K562 (cell line): ENCODE results near the gene WBP2NL. TPM values are rescaled to one million over a fixed set of nuclear protein-coding genes. Genes with fewer than 3 reads are reported as not detected.

ENCODE experiments used
- ATAC-seq: fragments of 200-7000 bp; cut with Tn5 transposase; 3 replicates; pipeline ENCODE4 v1.9.1; 2020; ENCODE audit warnings: moderate library complexity
- BruUV-seq: library from RNA; stranded (reverse); fragments of 400-500 nt; replicated peaks from 2 replicates; lab custom pipeline; 2021; lab: Mats Ljungman, UMichigan
- CTCF ChIA-PET: fragments of 300-600 bp; formaldehyde crosslinking; extraction: SDS; loops from one replicate; lab custom pipeline; 2021; ENCODE audit warnings: low intra/inter-chr PET ratio; lab: Yijun Ruan, JAX
- POLR2A ChIA-PET: fragments of 300-600, 350-650 bp; sonication (Branson Sonifier 250); formaldehyde crosslinking; extraction: SDS; loops from one replicate; lab custom pipeline; 2021; ENCODE audit warnings: antibody characterized with exemption, inconsistent platforms; lab: Yijun Ruan, JAX
- DNase-seq, 4 experiments: peaks; one replicate each; pipeline versions ENCODE4 v3.0.0 to v3.0.0-alpha.2; 2011 to 2018; ENCODE audit warnings: low spot score in 3 of 4, mixed read lengths in 3 of 4; ENCODE audit errors: extremely low read depth in 1 of 4
- FAIRE-seq: peaks from 2 replicates; lab custom pipeline; 2011; peaks lifted over from hg19 to GRCh38; lab: Jason Lieb, UNC
- H2AFZ ChIP-seq: 2 replicates; pipeline ENCODE4 v1.6.0; 2011; ENCODE audit warnings: low read depth, low read length, control low read depth, inconsistent platforms
- H3K27ac ChIP-seq: fragments of 200-600 bp; 3 replicates; pipeline ENCODE4 v1.8.0; 2011; ENCODE audit warnings: low read depth, mild to moderate bottlenecking, control low read depth, inconsistent platforms, low read length, moderate library complexity, mixed read lengths; ENCODE audit errors: extremely low read depth
- H3K27me3 ChIP-seq, 2 experiments: fragments of 300-600 bp in 1 of 2; 2 replicates in 1 of 2; 3 replicates in 1 of 2; pipeline versions ENCODE4 v1.6.0 to v1.8.0; 2011; ENCODE audit warnings: inconsistent platforms in 2 of 2, low read length in 2 of 2, mild to moderate bottlenecking in 1 of 2, mixed read lengths in 1 of 2, moderate library complexity in 1 of 2; ENCODE audit not compliant: control insufficient read depth in 2 of 2, insufficient read depth in 2 of 2
- H3K36me3 ChIP-seq: fragments of 300-600 bp; 3 replicates; pipeline ENCODE4 v1.8.0; 2011; ENCODE audit warnings: mild to moderate bottlenecking, low read length, inconsistent platforms; ENCODE audit not compliant: control insufficient read depth, insufficient read depth
- H3K4me1 ChIP-seq, 2 experiments: fragments of 200-600 bp in 1 of 2; replicated peaks in 1 of 2; 2 replicates in 1 of 2; 3 replicates in 1 of 2; pipeline versions ENCODE4 v1.5.1 to v1.8.0; 2011; ENCODE audit warnings: inconsistent platforms in 2 of 2, low read length in 2 of 2, mild to moderate bottlenecking in 1 of 2, mixed read lengths in 1 of 2, moderate library complexity in 1 of 2; ENCODE audit not compliant: control insufficient read depth in 2 of 2, insufficient read depth in 2 of 2
- H3K4me2 ChIP-seq: 2 replicates; pipeline ENCODE4 v1.6.1; 2011; ENCODE audit warnings: low read length, control low read depth, inconsistent platforms, mixed read lengths; ENCODE audit not compliant: insufficient read depth
- H3K4me3 ChIP-seq: fragments of 200-600 bp; sonication (generic), shearing (Covaris generic); 2 replicates; pipeline ENCODE4 v1.5.1; 2016; ENCODE audit warnings: control low read depth, inconsistent platforms
- H3K79me2 ChIP-seq: fragments of 200-600 bp; 3 replicates; pipeline ENCODE4 v1.8.0; 2011; ENCODE audit warnings: low read length, inconsistent platforms; ENCODE audit not compliant: control insufficient read depth, insufficient read depth
- H3K9ac ChIP-seq, 2 experiments: 2 replicates each; pipeline versions ENCODE4 v1.6.0 to v1.6.1; 2011; ENCODE audit warnings: low read depth in 2 of 2, low read length in 2 of 2, control low read depth in 1 of 2, inconsistent platforms in 1 of 2, mild to moderate bottlenecking in 1 of 2, mixed read lengths in 1 of 2; ENCODE audit not compliant: insufficient read depth in 1 of 2
- H3K9me1 ChIP-seq: one replicate; pipeline ENCODE4 v1.6.0; 2011; ENCODE audit warnings: inconsistent platforms, mild to moderate bottlenecking, low read length, moderate library complexity; ENCODE audit not compliant: control insufficient read depth, insufficient read depth
- H3K9me3 ChIP-seq: replicated peaks from 2 replicates; pipeline ENCODE4 v1.5.1; 2011; ENCODE audit warnings: low read depth, low read length, inconsistent platforms; ENCODE audit not compliant: control insufficient read depth, insufficient read depth
- H4K20me1 ChIP-seq: replicated peaks from 2 replicates; pipeline ENCODE4 v1.6.1; 2011; ENCODE audit warnings: low read length, inconsistent platforms, mixed read lengths; ENCODE audit not compliant: control insufficient read depth, insufficient read depth
- BHLHE40 ChIP-seq: IDR thresholded peaks from 2 replicates; pipeline ENCODE4 v1.6.1; 2011; ENCODE audit warnings: low read length, improper control_type of control experiment
- CTCF ChIP-seq, 3 experiments: IDR thresholded peaks in 2 of 3; conservative IDR thresholded peaks in 1 of 3; 2 replicates each; pipeline ENCODE4 v1.5.1; 2011 to 2012; ENCODE audit warnings: low read length in 3 of 3, mild to moderate bottlenecking in 3 of 3, control low read depth in 2 of 3, improper control_type of control experiment in 1 of 3, inconsistent platforms in 1 of 3, low read depth in 1 of 3, mixed read lengths in 1 of 3, moderate library complexity in 1 of 3; ENCODE audit not compliant: insufficient read depth in 2 of 3
- EZH2 ChIP-seq: IDR thresholded peaks from 2 replicates; pipeline ENCODE4 v1.6.1; 2012; ENCODE audit warnings: low read depth, mild to moderate bottlenecking, inconsistent platforms, low read length, borderline replicate concordance
- FOXK2 ChIP-seq, 2 experiments: fragments of 450-650 bp; IDR thresholded peaks in 1 of 2; conservative IDR thresholded peaks in 1 of 2; 2 replicates each; pipeline ENCODE4 v1.6.1; 2016; ENCODE audit warnings: low read depth in 2 of 2, mild to moderate bottlenecking in 1 of 2
- KLF13 ChIP-seq: fragments of 450-650 bp; IDR thresholded peaks from 2 replicates; pipeline ENCODE4 v1.6.1; 2016; ENCODE audit warnings: missing genetic modification characterization, low read depth, mild to moderate bottlenecking, missing compliant biosample characterization, moderate library complexity, borderline replicate concordance
- NFE2L1 ChIP-seq: fragments of 450-650 bp; IDR thresholded peaks from 2 replicates; pipeline ENCODE4 v1.6.1; 2016; ENCODE audit warnings: missing genetic modification characterization, low read depth, mild to moderate bottlenecking, missing compliant biosample characterization, moderate library complexity, borderline replicate concordance
- ZHX1 ChIP-seq: fragments of 150-350 bp; conservative IDR thresholded peaks from 2 replicates; pipeline ENCODE4 v1.6.1; 2014; ENCODE audit warnings: low read length
- ZNF77 ChIP-seq: fragments of 250-450 bp; sonication (Bioruptor Pico); IDR thresholded peaks from 2 replicates; pipeline ENCODE4 v1.5.0; 2020
- WGBS: fragments of 100-300 bp; shearing (Covaris generic); methylation state at CpG from one replicate; pipeline ENCODE4 v1.1.6; 2016; ENCODE audit warnings: low coverage, mixed read lengths; ENCODE audit not compliant: insufficient coverage; ENCODE audit errors: missing lambda C conversion rate; 5-methylcytosine and 5-hydroxymethylcytosine counted together
- in situ Hi-C: fragments of 300-500 bp; cut with MboI; formaldehyde crosslinking; loops from 4 replicates; pipeline ENCODE4 v1.15.0; 2018; ENCODE audit warnings: inconsistent platforms, mixed read lengths
- intact Hi-C: fragments of 100-400 bp; cut with micrococcal nuclease; formaldehyde crosslinking; loops from 2 replicates; pipeline ENCODE4 v1.14.2; 2022
- polyA plus RNA-seq, 8 experiments: library from polyadenylated mRNA; depleted of rRNA in 4 of 8; stranded (reverse) in 5 of 8; unstranded in 3 of 8; fragments of >200 nt; fragmentation: Nextera tagmentation in 2 of 8; fragmentation: Illumina TruSeq in 1 of 8; extraction: Ambion mirVana in 2 of 8; extraction: Trizol in 1 of 8; gene quantifications; 2 replicates each; pipeline versions ENCODE4 v1.2.1 to v1.2.3, GENCODE V29; 2011 to 2014; ENCODE audit warnings: inconsistent platforms in 1 of 8, missing spikeins in 1 of 8
- total RNA-seq, 7 experiments: library from RNA; depleted of rRNA in 6 of 7; stranded (reverse); fragments of >200 nt in 6 of 7; fragmentation: Illumina TruSeq in 2 of 7; extraction: Trizol in 2 of 7; gene quantifications; 2 replicates each; pipeline versions ENCODE4 v1.2.1 to v1.2.3, GENCODE V29; 2011 to 2021; ENCODE audit warnings: low replicate concordance in 1 of 7
- TF ChIP-seq, protein P1 (sequence below): fragments of 450-650 bp; IDR thresholded peaks from 2 replicates; pipeline ENCODE4 v1.6.1; 2017; ENCODE audit warnings: antibody characterized with exemption

Gene WBP2NL
- total and polyA plus RNA-seq, 9 of the 15 experiments (the other 6 are each of a cell fraction or from before 2014, with no cell fraction given) = not detected

DNA sequence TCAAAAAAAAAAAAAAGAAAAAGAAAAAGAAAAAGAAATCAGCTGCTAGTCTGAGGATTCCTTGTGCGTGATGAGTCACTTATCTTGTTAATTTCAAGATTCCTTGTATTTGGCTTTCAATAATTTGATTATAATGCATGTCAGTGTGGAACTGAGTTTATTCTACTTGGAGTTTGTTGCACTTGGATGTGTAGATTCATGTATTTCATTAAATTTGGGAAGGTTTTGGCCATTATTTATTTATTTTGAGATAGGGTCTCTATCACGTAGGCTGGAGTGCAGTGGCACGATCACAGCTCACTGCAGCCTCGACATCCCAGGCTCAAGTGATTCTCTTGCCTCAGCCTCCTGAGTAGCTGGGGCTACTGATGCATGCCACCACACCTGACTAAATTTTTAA lies 14.8 kb downstream of the WBP2NL start:
- FAIRE-seq = no peak
- no peak overlapping the region for H3K27ac ChIP-seq
- ChIA-PET POLR2A (interaction anchor here (0.6 to 0.7 kb wide), 2 partner anchors 34 to 51 kb away, joined by 3 read pairs; no protein-coding TSS in a partner anchor), CTCF (no interaction called here)
- no peak for TF ChIP-seq FOXK2 (conservative IDR thresholded peaks at IDR 0.05 in 1 of 2, IDR thresholded peaks at IDR 0.05 in 1 of 2; ENCODE audit: low read depth in 2 of 2)
- TF ChIP-seq CTCF (IDR thresholded peaks at IDR 0.05 in 2 of 3, conservative IDR thresholded peaks at IDR 0.05 in 1 of 3; ENCODE audit: insufficient read depth in 2 of 3, low read depth in 1 of 3, low read length in 3 of 3) = no peak
- TF ChIP-seq, protein P1, sequence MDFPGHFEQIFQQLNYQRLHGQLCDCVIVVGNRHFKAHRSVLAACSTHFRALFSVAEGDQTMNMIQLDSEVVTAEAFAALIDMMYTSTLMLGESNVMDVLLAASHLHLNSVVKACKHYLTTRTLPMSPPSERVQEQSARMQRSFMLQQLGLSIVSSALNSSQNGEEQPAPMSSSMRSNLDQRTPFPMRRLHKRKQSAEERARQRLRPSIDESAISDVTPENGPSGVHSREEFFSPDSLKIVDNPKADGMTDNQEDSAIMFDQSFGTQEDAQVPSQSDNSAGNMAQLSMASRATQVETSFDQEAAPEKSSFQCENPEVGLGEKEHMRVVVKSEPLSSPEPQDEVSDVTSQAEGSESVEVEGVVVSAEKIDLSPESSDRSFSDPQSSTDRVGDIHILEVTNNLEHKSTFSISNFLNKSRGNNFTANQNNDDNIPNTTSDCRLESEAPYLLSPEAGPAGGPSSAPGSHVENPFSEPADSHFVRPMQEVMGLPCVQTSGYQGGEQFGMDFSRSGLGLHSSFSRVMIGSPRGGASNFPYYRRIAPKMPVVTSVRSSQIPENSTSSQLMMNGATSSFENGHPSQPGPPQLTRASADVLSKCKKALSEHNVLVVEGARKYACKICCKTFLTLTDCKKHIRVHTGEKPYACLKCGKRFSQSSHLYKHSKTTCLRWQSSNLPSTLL = no peak
- TF ChIP-seq NFE2L1 (tag) = no peak
- no peak for TF ChIP-seq KLF13 (tag)
- TF ChIP-seq BHLHE40 = no peak
- TF ChIP-seq ZHX1 = no peak
- TF ChIP-seq EZH2 = no peak
- no peak for TF ChIP-seq ZNF77 (CRISPR knock-in tag)
- in situ Hi-C loops (no loop called here), intact Hi-C loops (no loop called here)
- BruUV-seq = no TSS peak
- H3K79me2 ChIP-seq = no peaks in the 10 kb centered on the region
- WGBS = 0% methylated on average over 2 of the region's 4 CpGs
- peaks cover 11 to 14% of the 10 kb centered on the region in 2 experiments for H3K27me3 ChIP-seq
- no peak for DNase-seq
- no peak overlapping the region for H3K4me2 ChIP-seq
- H3K9me1 ChIP-seq = no peaks in the 10 kb centered on the region
- no peaks in the 10 kb centered on the region for H3K9me3 ChIP-seq
- H3K4me1 ChIP-seq = no peaks in the 10 kb centered on the region
- no peaks in the 10 kb centered on the region for H3K36me3 ChIP-seq
- H4K20me1 ChIP-seq = no peaks in the 10 kb centered on the region
- no peak overlapping the region for H3K9ac ChIP-seq
- no peak overlapping the region for H3K4me3 ChIP-seq
- ATAC-seq = no peak
- H2AFZ ChIP-seq = no peak overlapping the region
